Measurements from ENCODE around the gene RAB40C.

DNA sequence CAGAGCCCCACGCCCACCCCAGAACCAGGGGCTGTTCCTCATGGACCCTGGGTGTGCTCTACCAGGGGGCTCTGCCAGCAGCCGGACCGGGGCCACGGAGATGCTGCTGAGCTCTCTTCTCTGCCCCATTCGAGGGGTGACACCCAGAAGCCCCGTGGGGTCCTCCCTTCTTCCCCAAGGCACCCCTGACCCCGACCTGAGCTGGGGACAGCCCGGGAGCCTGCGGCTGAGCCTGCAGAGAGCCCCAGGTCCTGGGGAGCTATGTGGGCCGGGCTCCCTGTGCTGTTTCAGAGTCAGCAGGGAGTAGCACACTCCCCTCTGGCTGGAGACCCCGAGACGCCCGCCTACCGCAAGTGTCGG, 30.9 kb upstream of the RAB40C start:
- TF ChIP-seq, protein P1, sequence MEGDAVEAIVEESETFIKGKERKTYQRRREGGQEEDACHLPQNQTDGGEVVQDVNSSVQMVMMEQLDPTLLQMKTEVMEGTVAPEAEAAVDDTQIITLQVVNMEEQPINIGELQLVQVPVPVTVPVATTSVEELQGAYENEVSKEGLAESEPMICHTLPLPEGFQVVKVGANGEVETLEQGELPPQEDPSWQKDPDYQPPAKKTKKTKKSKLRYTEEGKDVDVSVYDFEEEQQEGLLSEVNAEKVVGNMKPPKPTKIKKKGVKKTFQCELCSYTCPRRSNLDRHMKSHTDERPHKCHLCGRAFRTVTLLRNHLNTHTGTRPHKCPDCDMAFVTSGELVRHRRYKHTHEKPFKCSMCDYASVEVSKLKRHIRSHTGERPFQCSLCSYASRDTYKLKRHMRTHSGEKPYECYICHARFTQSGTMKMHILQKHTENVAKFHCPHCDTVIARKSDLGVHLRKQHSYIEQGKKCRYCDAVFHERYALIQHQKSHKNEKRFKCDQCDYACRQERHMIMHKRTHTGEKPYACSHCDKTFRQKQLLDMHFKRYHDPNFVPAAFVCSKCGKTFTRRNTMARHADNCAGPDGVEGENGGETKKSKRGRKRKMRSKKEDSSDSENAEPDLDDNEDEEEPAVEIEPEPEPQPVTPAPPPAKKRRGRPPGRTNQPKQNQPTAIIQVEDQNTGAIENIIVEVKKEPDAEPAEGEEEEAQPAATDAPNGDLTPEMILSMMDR (IDR thresholded peaks at IDR 0.05) = no peak
- TF ChIP-seq POLR2A (IDR thresholded peaks at IDR 0.05) (no peak), EP300 (IDR thresholded peaks at IDR 0.05) (no peak), POLR2AphosphoS5 (IDR thresholded peaks at IDR 0.05) (no peak)
